HG02571 (cell line): ENCODE results near the gene PTPRN2.

Experiments
- ATAC-seq: cut with Tn5 transposase; IDR thresholded peaks from one replicate; pipeline ENCODE4 v1.9.1; 2021; ENCODE audit warnings: mild to moderate bottlenecking, moderate library complexity; ENCODE audit not compliant: unreplicated experiment

Gene PTPRN2

GRCh38 chr7:157722137-157723060, 865.2 kb downstream of the PTPRN2 start:
- no peak for ATAC-seq

- ATAC-seq: no peak
Observed at GRCh38 chr7:157721468-157722136, 866.0 kb downstream of the PTPRN2 start.

- ATAC-seq: no peak
Observed at GRCh38 chr7:157719705-157720655, 867.6 kb downstream of the PTPRN2 start.

DNA sequence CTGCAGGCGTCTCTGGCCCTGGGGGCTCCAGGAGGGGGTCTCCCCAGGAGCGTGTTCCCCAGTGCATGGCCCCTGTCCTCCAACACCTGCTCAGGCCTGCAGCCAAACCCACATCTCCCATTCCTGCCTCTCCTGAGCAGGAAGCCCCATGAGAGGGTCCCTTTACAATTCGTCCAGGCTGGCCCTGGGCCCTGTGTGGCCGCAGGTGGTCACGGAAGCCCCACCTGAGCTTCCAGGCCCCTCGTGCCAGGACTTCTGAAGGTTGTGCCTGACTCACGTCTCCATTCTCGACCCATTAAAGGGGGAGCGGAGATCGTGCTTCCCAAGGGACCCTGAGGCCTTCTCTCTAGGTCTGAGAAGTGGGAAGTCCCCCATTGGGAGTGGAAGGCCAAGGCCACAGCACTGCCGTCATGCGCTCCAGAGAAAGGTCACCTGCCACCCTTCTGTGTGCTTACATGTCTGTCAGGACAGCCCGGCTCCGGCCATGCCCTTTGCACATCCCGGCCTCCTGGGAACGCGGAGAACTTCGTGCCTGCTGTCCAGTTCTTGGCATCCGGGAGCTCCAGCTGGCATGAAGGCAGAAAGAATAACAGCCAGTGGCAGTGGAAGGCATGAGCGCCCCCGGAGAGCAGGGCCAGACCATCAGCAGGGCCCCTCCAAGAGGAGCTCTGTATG, 868.5 kb downstream of the PTPRN2 start:
- ATAC-seq: no peak

DNA sequence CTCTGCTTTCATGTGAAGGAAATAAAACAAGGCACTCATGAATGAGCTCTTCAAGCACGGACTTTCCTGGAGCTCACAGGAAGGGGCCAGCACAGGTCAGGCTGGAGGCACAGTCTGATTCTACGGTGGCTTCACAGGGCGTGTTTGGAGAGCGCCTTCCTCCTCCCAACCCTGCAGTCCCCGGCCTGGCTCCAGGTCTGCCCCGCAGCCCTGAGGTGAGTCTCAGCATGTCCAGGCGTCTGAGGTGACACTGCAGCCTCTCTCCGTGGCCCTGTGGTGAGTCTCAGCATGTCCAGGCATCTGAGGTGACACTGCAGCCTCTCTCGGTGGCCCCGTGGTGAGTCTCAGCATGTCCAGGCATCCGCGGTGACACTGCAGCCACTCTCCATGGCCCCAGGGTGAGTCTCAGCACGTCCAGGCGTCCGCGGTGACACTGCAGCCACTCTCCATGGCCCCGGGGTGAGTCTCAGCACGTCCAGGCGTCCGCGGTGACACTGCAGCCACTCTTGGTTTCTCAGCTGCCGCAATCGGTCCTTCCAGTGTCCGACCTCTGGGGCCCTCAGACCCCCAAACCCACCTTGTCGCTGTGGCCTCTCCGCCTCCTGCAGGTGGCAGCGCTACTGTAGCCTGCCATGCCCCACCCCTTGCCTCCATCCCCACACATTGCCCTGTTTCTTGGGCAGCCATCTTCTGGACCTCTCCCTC, 869.2 kb downstream of the PTPRN2 start:
- no peak for ATAC-seq

GRCh38 chr7:157717211-157718174, 870.1 kb downstream of the PTPRN2 start:
- no peak for ATAC-seq

GRCh38 chr7:157715938-157716280, 871.7 kb downstream of the PTPRN2 start:
- ATAC-seq: no peak

- ATAC-seq: no peak
Observed at GRCh38 chr7:157715071-157715937, 872.3 kb downstream of the PTPRN2 start.

DNA sequence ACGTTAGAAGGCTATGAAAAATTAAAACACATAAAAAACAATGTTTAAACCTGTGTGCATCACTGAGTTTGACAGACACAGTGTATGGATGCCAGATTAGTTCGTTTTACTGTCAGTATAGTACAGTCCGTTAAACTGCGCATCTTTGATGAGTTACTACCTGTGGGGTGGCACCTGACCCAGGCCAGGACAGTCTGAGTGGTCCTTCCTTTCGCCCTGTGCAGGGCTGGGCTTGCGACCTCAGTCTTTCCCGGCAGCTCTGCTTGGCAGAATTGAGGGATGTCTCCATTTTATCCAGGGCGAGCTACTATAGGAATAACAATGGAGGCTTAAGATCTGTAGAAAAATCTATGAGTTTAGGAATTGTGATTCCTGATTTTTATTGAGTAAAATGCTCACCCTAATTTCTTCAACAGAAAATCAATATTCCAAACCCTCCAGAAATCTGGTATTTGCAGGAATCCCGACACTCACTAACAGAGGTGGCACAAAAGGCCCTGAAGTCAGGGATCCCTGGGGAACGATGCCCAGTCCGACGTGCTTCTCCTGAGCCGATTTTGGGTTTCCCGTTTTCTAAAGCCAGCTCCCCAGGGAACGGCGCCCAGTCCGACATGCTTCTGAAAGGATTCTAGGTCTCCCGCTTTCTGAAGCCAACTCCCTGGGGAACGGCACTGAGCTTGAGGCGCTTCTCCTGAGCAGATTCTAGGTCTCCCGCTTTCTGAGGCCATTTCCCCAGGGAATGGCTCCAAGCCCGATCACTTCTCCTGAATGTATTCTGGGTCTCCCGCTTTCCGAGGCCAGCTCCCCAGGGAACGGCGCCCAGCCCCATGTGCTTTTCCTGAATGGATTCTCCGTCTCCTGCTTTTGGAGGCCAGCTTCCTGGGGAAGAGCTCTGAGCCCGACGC, 873.2 kb downstream of the PTPRN2 start:
- no peak for ATAC-seq

GRCh38 chr7:157713591-157713990, 874.0 kb downstream of the PTPRN2 start:
- ATAC-seq: no peak

- ATAC-seq: no peak
Observed at GRCh38 chr7:157712666-157713235, 874.9 kb downstream of the PTPRN2 start.

GRCh38 chr7:157711353-157711888, 876.2 kb downstream of the PTPRN2 start:
- ATAC-seq: no peak

- no peak for ATAC-seq
Observed at GRCh38 chr7:157710396-157710795, 877.2 kb downstream of the PTPRN2 start.

DNA sequence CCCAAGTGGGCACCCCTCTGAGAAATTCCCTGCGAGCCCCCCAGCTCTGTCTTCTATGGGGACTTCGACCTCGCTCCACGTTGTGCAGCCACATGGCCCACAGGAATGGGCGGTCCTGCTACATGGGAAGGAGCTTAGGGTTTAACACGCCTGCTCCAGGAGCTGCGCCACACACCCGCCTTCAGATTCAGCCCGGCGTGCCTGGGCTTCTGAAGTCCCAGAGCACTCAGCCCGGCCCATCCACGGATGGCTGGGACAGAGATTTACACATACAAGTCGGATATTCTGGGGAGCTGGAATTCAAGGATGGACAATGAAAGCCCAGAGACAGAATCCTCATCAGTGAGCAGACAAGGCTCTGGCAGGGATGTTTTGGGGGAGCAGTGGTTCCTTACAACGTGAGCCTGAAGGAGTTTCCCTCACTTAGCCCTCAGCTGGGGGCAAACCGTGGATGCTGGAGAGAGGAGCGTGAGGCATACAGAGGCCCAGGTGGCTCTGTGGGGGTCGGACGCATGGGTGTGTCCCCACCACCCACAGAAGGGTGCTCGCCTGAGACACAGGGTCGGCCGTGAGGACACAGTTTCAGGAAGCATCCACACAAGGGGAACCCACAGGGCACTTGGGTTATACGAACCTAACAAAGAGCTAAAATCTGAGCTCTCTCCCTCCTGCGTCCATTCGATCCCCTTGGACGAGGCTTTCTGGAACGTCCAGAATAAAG, 877.9 kb downstream of the PTPRN2 start:
- ATAC-seq: no peak

DNA sequence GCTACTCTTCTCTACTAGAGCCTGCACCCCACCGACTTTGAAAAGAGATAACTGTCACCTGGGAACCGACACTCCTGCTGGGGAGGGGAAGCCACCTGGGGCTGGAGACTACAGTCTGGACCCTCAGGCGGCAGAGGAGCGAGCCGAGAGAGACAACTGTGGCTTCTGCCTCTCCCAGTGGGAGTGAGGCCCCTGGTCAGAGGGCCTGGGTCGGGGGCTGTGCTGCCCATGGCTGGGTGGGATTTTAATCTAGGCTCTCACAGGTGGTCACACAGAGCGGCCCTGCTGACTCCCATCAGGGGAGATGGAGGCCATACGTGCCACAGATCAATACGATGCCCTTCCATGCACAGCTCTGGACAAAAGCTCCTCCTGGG, 878.7 kb downstream of the PTPRN2 start:
- no peak for ATAC-seq
